WERI-Rb-1 (cell line): ENCODE data around the gene MT1G.

Experiments used
- DNase-seq: peaks from one replicate; pipeline ENCODE4 v3.0.0-alpha.2; 2020
- H3K27ac ChIP-seq: fragments of 250-450 bp; sonication (Bioruptor Pico); 2 replicates; pipeline ENCODE4 v1.5.1; 2020; ENCODE audit warnings: mild to moderate bottlenecking, moderate library complexity
- H3K27me3 ChIP-seq: fragments of 250-450 bp; sonication (Bioruptor Pico); 2 replicates; pipeline ENCODE4 v1.5.1; 2021; ENCODE audit warnings: mild to moderate bottlenecking, low read depth, moderate library complexity; ENCODE audit not compliant: insufficient read depth, severe bottlenecking
- H3K36me3 ChIP-seq: fragments of 250-450 bp; sonication (Bioruptor Pico); 2 replicates; pipeline ENCODE4 v1.5.1; 2020; ENCODE audit warnings: mild to moderate bottlenecking, moderate library complexity
- H3K4me3 ChIP-seq: 2 replicates; pipeline ENCODE4 v1.5.1; 2011; ENCODE audit warnings: low read depth, mild to moderate bottlenecking, control low read depth, low read length
- H3K9me3 ChIP-seq: fragments of 250-450 bp; sonication (Bioruptor Pico); 2 replicates; pipeline ENCODE4 v1.5.1; 2021; ENCODE audit warnings: mild to moderate bottlenecking, moderate library complexity; ENCODE audit not compliant: severe bottlenecking
- CTCF ChIP-seq: IDR thresholded peaks from 2 replicates; pipeline ENCODE4 v1.5.1; 2011; ENCODE audit warnings: low read depth, mild to moderate bottlenecking, control low read depth, inconsistent platforms, low read length

MT1G gene

GRCh38 chr16:56710181-56710737, 42.4 kb upstream of the MT1G start:
- DNase-seq, result no peak

GRCh38 chr16:56709443-56710040, 41.7 kb upstream of the MT1G start:
- no peaks in the 10 kb centered on the region for H3K27me3 ChIP-seq
- H3K4me3 ChIP-seq, result no peak overlapping the region
- no peak for DNase-seq
- no peaks in the 10 kb centered on the region for H3K9me3 ChIP-seq
- no peak overlapping the region for H3K27ac ChIP-seq
- no peaks in the 10 kb centered on the region for H3K36me3 ChIP-seq
- no peak for TF ChIP-seq CTCF

More at GRCh38 chr16:56710181-56710737, 42.4 kb upstream of the MT1G start:
- H3K27ac ChIP-seq, result no peak overlapping the region
- H3K9me3 ChIP-seq, result no peaks in the 10 kb centered on the region
- no peak overlapping the region for H3K4me3 ChIP-seq
- H3K36me3 ChIP-seq, result no peaks in the 10 kb centered on the region
- TF ChIP-seq CTCF, result no peak
- no peaks in the 10 kb centered on the region for H3K27me3 ChIP-seq

- no peak overlapping the region for H3K27ac ChIP-seq
These were observed 40.9 kb upstream of the MT1G start for GRCh38 chr16:56708525-56709442.

GRCh38 chr16:56702836-56703235, 35.0 kb upstream of the MT1G start:
- no peak overlapping the region for H3K4me3 ChIP-seq
- H3K36me3 ChIP-seq, result no peaks in the 10 kb centered on the region
- no peak for TF ChIP-seq CTCF
- DNase-seq, result no peak
- H3K9me3 ChIP-seq, result peaks cover 2% of the 10 kb centered on the region
- H3K27ac ChIP-seq, result no peak overlapping the region
- no peaks in the 10 kb centered on the region for H3K27me3 ChIP-seq

More at GRCh38 chr16:56708525-56709442, 40.9 kb upstream of the MT1G start:
- TF ChIP-seq CTCF, result no peak
- no peak for DNase-seq
- Histone ChIP-seq H3K36me3 (no peaks in the 10 kb centered on the region), H3K9me3 (no peaks in the 10 kb centered on the region), H3K27me3 (no peaks in the 10 kb centered on the region), H3K4me3 (no peak overlapping the region)

- peaks cover 5% of the 10 kb centered on the region for H3K9me3 ChIP-seq
- no peak for DNase-seq
- H3K4me3 ChIP-seq, result no peak overlapping the region
- no peaks in the 10 kb centered on the region for H3K27me3 ChIP-seq
- H3K36me3 ChIP-seq, result no peaks in the 10 kb centered on the region
- H3K27ac ChIP-seq, result no peak overlapping the region
- no peak for TF ChIP-seq CTCF
These were observed 33.7 kb upstream of the MT1G start for GRCh38 chr16:56701534-56701933.
